GM19372 (cell line): Measurements from ENCODE around the gene CSNK1E.

ENCODE experiments used
- ATAC-seq: cut with Tn5 transposase; IDR thresholded peaks from one replicate; pipeline ENCODE4 v1.9.1; 2021; ENCODE audit warnings: mild to moderate bottlenecking, low read depth, moderate library complexity; ENCODE audit not compliant: unreplicated experiment

CSNK1E gene

GRCh38 chr22:38286915-38287669 is 30.1 kb downstream of the CSNK1E start:
- ATAC-seq: no peak

- ATAC-seq: no peak
Measured at GRCh38 chr22:38285018-38285417, 32.2 kb downstream of the CSNK1E start.

GRCh38 chr22:38284042-38284402 is 33.2 kb downstream of the CSNK1E start:
- ATAC-seq: no peak

GRCh38 chr22:38282397-38282796 is 34.8 kb downstream of the CSNK1E start:
- ATAC-seq: no peak

GRCh38 chr22:38276166-38276565 is 41.1 kb downstream of the CSNK1E start:
- no peak for ATAC-seq

GRCh38 chr22:38273135-38273826 is 44.0 kb downstream of the CSNK1E start:
- ATAC-seq: no peak

- peak; percentile 84 for ATAC-seq
Measured at GRCh38 chr22:38272373-38273134, 44.7 kb downstream of the CSNK1E start, which contains the start of gene TMEM184B. TMEM184B (minus strand) TSS chr22:38273010; CDS start chr22:38247961, 25,049 bp downstream.

- ATAC-seq: no peak
Measured at GRCh38 chr22:38271927-38272372, 45.3 kb downstream of the CSNK1E start.

- ATAC-seq: no peak
Measured at GRCh38 chr22:38271101-38271500, 46.1 kb downstream of the CSNK1E start.

- no peak for ATAC-seq
Measured at GRCh38 chr22:38270091-38270992, 46.9 kb downstream of the CSNK1E start.

- no peak for ATAC-seq
Measured at GRCh38 chr22:38269466-38269865, 47.8 kb downstream of the CSNK1E start.

- no peak for ATAC-seq
Measured at GRCh38 chr22:38267086-38267485, 50.1 kb downstream of the CSNK1E start.

GRCh38 chr22:38266120-38266519 is 51.1 kb downstream of the CSNK1E start:
- ATAC-seq: no peak

- ATAC-seq: no peak
Measured at GRCh38 chr22:38264322-38264843, 52.9 kb downstream of the CSNK1E start.

- no peak for ATAC-seq
Measured at GRCh38 chr22:38262051-38262795, 55.0 kb downstream of the CSNK1E start.

- ATAC-seq: no peak
Measured at GRCh38 chr22:38260761-38261681, 56.2 kb downstream of the CSNK1E start.

GRCh38 chr22:38259370-38259769 is 57.9 kb downstream of the CSNK1E start:
- ATAC-seq: no peak

- no peak for ATAC-seq
Measured at GRCh38 chr22:38258895-38259294, 58.3 kb downstream of the CSNK1E start.
